Transverse colon (tissue), 4 donors: ENCODE measurements around the gene HPSE.

Experiments used
- EP300 ChIP-seq: sonication (generic); formaldehyde crosslinking; IDR thresholded peaks from one replicate; pipeline ENCODE4 v1.6.1; 2017; ENCODE audit warnings: antibody characterized with exemption, low read depth
- POLR2A ChIP-seq: fragments of 450-650 bp; IDR thresholded peaks from one replicate; pipeline ENCODE4 v1.6.1; 2016; ENCODE audit warnings: antibody characterized with exemption, mild to moderate bottlenecking, moderate library complexity
- POLR2AphosphoS5 ChIP-seq, 3 donors: sonication (generic); formaldehyde crosslinking; IDR thresholded peaks; one replicate each; pipeline ENCODE4 v1.6.1; 2016; ENCODE audit warnings: antibody characterized with exemption in 3 of 3
- TF ChIP-seq, protein P1 (sequence below), 5 experiments: fragments of 200-600 bp in 3 of 5; fragments of 450-650 bp in 2 of 5; sonication (generic) in 3 of 5; IDR thresholded peaks; 1 replicate in 2 of 5; 2 replicates in 3 of 5; pipeline ENCODE4 v1.5.1; 2016 to 2017; ENCODE audit warnings: antibody characterized with exemption in 5 of 5, inconsistent platforms in 3 of 5, mild to moderate bottlenecking in 2 of 5, moderate library complexity in 1 of 5

DNA sequence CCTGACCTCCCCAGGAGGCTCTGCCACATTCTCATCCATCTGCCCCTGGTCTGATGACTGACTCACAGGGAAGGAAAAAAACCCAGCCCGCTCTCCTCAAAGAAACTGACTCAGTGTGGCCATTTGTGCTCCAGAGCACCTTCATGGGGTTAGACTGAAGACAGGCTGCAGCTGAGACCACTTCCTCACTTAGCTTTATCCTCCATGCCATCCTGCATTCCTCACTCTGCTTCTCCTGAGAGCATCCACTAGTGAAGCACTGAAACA is 35.9 kb upstream of the HPSE start:
- TF ChIP-seq, protein P1, sequence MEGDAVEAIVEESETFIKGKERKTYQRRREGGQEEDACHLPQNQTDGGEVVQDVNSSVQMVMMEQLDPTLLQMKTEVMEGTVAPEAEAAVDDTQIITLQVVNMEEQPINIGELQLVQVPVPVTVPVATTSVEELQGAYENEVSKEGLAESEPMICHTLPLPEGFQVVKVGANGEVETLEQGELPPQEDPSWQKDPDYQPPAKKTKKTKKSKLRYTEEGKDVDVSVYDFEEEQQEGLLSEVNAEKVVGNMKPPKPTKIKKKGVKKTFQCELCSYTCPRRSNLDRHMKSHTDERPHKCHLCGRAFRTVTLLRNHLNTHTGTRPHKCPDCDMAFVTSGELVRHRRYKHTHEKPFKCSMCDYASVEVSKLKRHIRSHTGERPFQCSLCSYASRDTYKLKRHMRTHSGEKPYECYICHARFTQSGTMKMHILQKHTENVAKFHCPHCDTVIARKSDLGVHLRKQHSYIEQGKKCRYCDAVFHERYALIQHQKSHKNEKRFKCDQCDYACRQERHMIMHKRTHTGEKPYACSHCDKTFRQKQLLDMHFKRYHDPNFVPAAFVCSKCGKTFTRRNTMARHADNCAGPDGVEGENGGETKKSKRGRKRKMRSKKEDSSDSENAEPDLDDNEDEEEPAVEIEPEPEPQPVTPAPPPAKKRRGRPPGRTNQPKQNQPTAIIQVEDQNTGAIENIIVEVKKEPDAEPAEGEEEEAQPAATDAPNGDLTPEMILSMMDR (IDR thresholded peaks at IDR 0.05), result no peak
- TF ChIP-seq POLR2A (no peak), EP300 (no peak), POLR2AphosphoS5 (IDR thresholded peaks at IDR 0.05) (no peak)
